OCI-LY7 (cell line): Measurements from ENCODE around the gene CYP4F2. TPM values are rescaled to one million over a fixed set of nuclear protein-coding genes. Genes with fewer than 3 reads are reported as not detected.

Source experiments
- Bru-seq: library from RNA; stranded (reverse); fragments of 400-500 nt; gene quantifications from one replicate; lab custom pipeline; 2021; lab: Mats Ljungman, UMichigan
- BruChase-seq, 2 experiments: library from RNA; stranded (reverse); fragments of 400-500 nt; gene quantifications; one replicate each; lab custom pipeline; 2021; lab: Mats Ljungman, UMichigan
- BruUV-seq: library from RNA; stranded (reverse); fragments of 400-500 nt; replicated peaks from 2 replicates; lab custom pipeline; 2021; lab: Mats Ljungman, UMichigan
- CTCF ChIA-PET: fragments of 300-600 bp; sonication (Branson Sonifier 250); formaldehyde crosslinking; loops from one replicate; lab custom pipeline; 2022; ENCODE audit warnings: antibody characterized with exemption; ENCODE audit not compliant: unreplicated experiment; lab: Charles Lee
- POLR2A ChIA-PET: fragments of 300-600 bp; sonication (Branson Sonifier 250); formaldehyde crosslinking; loops from one replicate; lab custom pipeline; 2022; ENCODE audit warnings: antibody characterized with exemption; lab: Charles Lee
- DNase-seq: peaks from one replicate; pipeline ENCODE4 v3.0.0-alpha.2; 2015; ENCODE audit warnings: low spot score
- H2AFZ ChIP-seq: fragments of 200-600 bp; sonication (generic), shearing (Covaris generic); 2 replicates; pipeline ENCODE4 v1.6.1; 2014; ENCODE audit warnings: mild to moderate bottlenecking, antibody characterized with exemption, low read length, moderate library complexity
- H3K27ac ChIP-seq: fragments of 200-600 bp; sonication (generic); 2 replicates; pipeline ENCODE4 v1.5.1; 2014; ENCODE audit warnings: mixed run types, low read depth, mild to moderate bottlenecking, moderate library complexity, low read length, inconsistent platforms; ENCODE audit not compliant: poor library complexity, severe bottlenecking
- H3K36me3 ChIP-seq: fragments of 200-600 bp; sonication (generic); 2 replicates; pipeline ENCODE4 v1.6.1; 2014; ENCODE audit warnings: mild to moderate bottlenecking, antibody characterized with exemption, low read length, moderate library complexity, mixed read lengths; ENCODE audit not compliant: insufficient read depth
- H3K4me1 ChIP-seq: fragments of 200-600 bp; sonication (generic); 2 replicates; pipeline ENCODE4 v1.5.1; 2014; ENCODE audit warnings: mild to moderate bottlenecking, low read length; ENCODE audit not compliant: insufficient read depth, poor library complexity, severe bottlenecking
- H3K4me2 ChIP-seq: fragments of 200-600 bp; sonication (generic); 2 replicates; pipeline ENCODE4 v1.6.1; 2014; ENCODE audit warnings: mild to moderate bottlenecking, low read length
- H3K4me3 ChIP-seq: fragments of 200-600 bp; sonication (generic); 2 replicates; pipeline ENCODE4 v1.5.1; 2014; ENCODE audit warnings: mild to moderate bottlenecking, low read depth, low read length; ENCODE audit not compliant: poor library complexity, severe bottlenecking
- H3K79me2 ChIP-seq: fragments of 200-600 bp; sonication (generic); 2 replicates; pipeline ENCODE4 v1.6.1; 2016; ENCODE audit warnings: low read depth, mild to moderate bottlenecking, low read length, moderate library complexity, mixed read lengths; ENCODE audit not compliant: insufficient read depth
- H3K9me2 ChIP-seq: fragments of 200-600 bp; sonication (generic); 2 replicates; pipeline ENCODE4 v1.6.1; 2016; ENCODE audit warnings: mild to moderate bottlenecking, low read length, mixed read lengths; ENCODE audit not compliant: insufficient read depth
- H3K9me3 ChIP-seq: fragments of 200-600 bp; sonication (generic); 2 replicates; pipeline ENCODE4 v1.6.1; 2014; ENCODE audit warnings: mild to moderate bottlenecking, mixed run types, low read length, mixed read lengths
- H4K20me1 ChIP-seq: fragments of 200-600 bp; sonication (generic); 2 replicates; pipeline ENCODE4 v1.6.1; 2014; ENCODE audit warnings: mild to moderate bottlenecking, antibody characterized with exemption, low read length, moderate library complexity, mixed read lengths; ENCODE audit not compliant: insufficient read depth
- EZH2phosphoT487 ChIP-seq: fragments of 200-600 bp; sonication (generic); IDR thresholded peaks from 2 replicates; pipeline ENCODE4 v1.6.1; 2018; ENCODE audit warnings: low read depth, borderline replicate concordance, mild to moderate bottlenecking, mixed run types, antibody characterized with exemption, low read length, moderate library complexity, mixed read lengths
- intact Hi-C: fragments of 100-400 bp; cut with micrococcal nuclease; formaldehyde crosslinking; loops from one replicate; pipeline ENCODE4 v1.10.0; 2022; ENCODE audit not compliant: unreplicated experiment
- long read RNA-seq: library from polyadenylated mRNA; stranded (forward); transcript quantifications from one replicate; pipeline ENCODE4 v2.0.0, GENCODE V29; 2022
- total RNA-seq, 2 experiments: library from RNA; depleted of rRNA in 1 of 2; stranded (reverse); fragments of >200 nt in 1 of 2; shearing (Covaris generic) in 1 of 2; gene quantifications; 2 replicates each; pipeline ENCODE4 v1.2.3, GENCODE V29; 2014 to 2022
- TF ChIP-seq, protein P1 (sequence below): fragments of 200-600 bp; sonication (generic); conservative IDR thresholded peaks from 2 replicates; pipeline ENCODE4 v1.5.1; 2014; ENCODE audit warnings: mild to moderate bottlenecking, antibody characterized with exemption, low read length, moderate library complexity, mixed read lengths

CYP4F2 gene, protein sequence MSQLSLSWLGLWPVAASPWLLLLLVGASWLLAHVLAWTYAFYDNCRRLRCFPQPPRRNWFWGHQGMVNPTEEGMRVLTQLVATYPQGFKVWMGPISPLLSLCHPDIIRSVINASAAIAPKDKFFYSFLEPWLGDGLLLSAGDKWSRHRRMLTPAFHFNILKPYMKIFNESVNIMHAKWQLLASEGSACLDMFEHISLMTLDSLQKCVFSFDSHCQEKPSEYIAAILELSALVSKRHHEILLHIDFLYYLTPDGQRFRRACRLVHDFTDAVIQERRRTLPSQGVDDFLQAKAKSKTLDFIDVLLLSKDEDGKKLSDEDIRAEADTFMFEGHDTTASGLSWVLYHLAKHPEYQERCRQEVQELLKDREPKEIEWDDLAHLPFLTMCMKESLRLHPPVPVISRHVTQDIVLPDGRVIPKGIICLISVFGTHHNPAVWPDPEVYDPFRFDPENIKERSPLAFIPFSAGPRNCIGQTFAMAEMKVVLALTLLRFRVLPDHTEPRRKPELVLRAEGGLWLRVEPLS
- total RNA-seq (2014; rRNA removed; shearing (Covaris generic)) (not detected in 2 replicates), total RNA-seq (2022) (not detected in 2 replicates), Bru-seq, nascent RNA (not detected), BruChase-seq, experiment 1, labeled RNA remaining after a 6-hour chase (not detected), BruChase-seq, experiment 2, labeled RNA remaining after a 2-hour chase (not detected)
- long read RNA-seq, result 0 reads

DNA sequence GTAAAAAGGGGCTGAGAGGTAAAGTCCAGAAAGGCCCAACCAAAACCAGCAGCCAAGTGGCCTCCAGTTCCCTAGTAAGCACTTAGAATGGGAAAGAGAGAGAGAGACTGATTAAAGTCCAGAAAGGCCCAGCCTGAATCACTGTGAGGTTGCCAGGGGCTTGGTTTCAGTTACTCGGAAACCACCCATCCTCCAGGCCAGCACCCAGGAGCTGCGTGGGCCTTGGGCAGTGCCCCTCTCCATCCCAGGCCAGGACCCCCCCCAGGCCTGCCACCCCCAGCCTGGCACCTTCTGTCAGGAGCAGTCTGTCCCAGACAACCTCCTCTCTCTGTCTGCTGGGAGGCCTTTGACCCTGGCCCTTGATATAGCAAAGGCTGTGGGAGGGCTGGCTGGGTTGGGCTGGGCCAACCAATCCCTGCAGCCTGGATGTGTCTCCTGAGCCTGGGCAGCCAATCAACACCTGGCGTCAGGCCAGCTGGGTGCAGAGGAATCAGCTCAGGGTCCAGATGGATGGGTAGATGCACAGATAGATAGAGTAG is at the start of gene CYP4F2:
Gene CYP4F2, minus strand, starts transcription at position 337 of the 539 bp plus-strand sequence. CDS start 463 bp downstream, outside the sequence.
- no peaks in the 10 kb centered on the region for H3K79me2 ChIP-seq
- no peak within 1 kb of the TSS for H2AFZ ChIP-seq
- no TSS peak for BruUV-seq
- H3K4me1 ChIP-seq, result no peaks in the 10 kb centered on the region
- CTCF ChIA-PET, result interaction anchor here (0.6 kb wide), 1 partner anchor 54 kb away, joined by 4 read pairs; no protein-coding TSS in a partner anchor
- no peak for DNase-seq
- POLR2A ChIA-PET, result no interaction called here
- TF ChIP-seq, protein P1, sequence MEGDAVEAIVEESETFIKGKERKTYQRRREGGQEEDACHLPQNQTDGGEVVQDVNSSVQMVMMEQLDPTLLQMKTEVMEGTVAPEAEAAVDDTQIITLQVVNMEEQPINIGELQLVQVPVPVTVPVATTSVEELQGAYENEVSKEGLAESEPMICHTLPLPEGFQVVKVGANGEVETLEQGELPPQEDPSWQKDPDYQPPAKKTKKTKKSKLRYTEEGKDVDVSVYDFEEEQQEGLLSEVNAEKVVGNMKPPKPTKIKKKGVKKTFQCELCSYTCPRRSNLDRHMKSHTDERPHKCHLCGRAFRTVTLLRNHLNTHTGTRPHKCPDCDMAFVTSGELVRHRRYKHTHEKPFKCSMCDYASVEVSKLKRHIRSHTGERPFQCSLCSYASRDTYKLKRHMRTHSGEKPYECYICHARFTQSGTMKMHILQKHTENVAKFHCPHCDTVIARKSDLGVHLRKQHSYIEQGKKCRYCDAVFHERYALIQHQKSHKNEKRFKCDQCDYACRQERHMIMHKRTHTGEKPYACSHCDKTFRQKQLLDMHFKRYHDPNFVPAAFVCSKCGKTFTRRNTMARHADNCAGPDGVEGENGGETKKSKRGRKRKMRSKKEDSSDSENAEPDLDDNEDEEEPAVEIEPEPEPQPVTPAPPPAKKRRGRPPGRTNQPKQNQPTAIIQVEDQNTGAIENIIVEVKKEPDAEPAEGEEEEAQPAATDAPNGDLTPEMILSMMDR, result no peak
- no peak for TF ChIP-seq EZH2phosphoT487
- intact Hi-C loops, result no loop called here
- no peaks in the 10 kb centered on the region for H4K20me1 ChIP-seq
- no peaks in the 10 kb centered on the region for H3K36me3 ChIP-seq
- no peak within 1 kb of the TSS for H3K4me2 ChIP-seq
- no peak within 1 kb of the TSS for H3K27ac ChIP-seq
- no peaks in the 10 kb centered on the region for H3K9me3 ChIP-seq
- no peak within 1 kb of the TSS for H3K4me3 ChIP-seq
- H3K9me2 ChIP-seq, result no peaks in the 10 kb centered on the region

DNA sequence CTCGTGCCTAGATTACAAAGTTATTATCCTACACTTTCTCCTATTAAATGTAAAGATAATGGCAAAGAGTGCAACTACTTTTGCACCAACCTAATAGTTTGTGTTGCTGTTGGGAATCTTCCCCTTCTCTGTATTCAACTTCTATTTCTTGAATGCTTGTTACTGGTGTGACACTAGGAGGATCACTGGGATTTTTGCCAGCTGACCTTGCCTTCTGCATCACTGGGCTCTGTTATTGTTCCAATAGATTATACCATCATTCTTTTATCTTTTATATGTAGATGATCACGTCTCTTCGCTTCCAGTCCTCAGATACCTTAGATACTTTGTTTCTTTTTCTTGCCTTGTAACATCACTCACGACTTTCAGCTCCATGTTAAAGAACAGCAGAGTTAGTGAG is 47.4 kb upstream of the CYP4F2 start:
- H3K27ac ChIP-seq, result no peak overlapping the region
- no peaks in the 10 kb centered on the region for H3K36me3 ChIP-seq
- no peak overlapping the region for H2AFZ ChIP-seq
- H3K79me2 ChIP-seq, result no peaks in the 10 kb centered on the region
- H4K20me1 ChIP-seq, result no peaks in the 10 kb centered on the region
- BruUV-seq, result no TSS peak
- H3K9me3 ChIP-seq, result peaks cover 13% of the 10 kb centered on the region; the same call in 1 of the 2 replicates
- H3K4me1 ChIP-seq, result no peaks in the 10 kb centered on the region
- H3K9me2 ChIP-seq, result no peaks in the 10 kb centered on the region
- intact Hi-C loops, result no loop called here
- DNase-seq, result no peak
- H3K4me3 ChIP-seq, result no peak overlapping the region
- TF ChIP-seq, protein P1, result no peak
- ChIA-PET POLR2A (no interaction called here), CTCF (no interaction called here)
- H3K4me2 ChIP-seq, result no peak overlapping the region
